HCT116 (cell line): ENCODE data around the gene TRIM66. TPM values are rescaled to one million over a fixed set of nuclear protein-coding genes. Genes with fewer than 3 reads are reported as not detected.

Experiments used
- ATAC-seq: fragments of 200-7000 bp; cut with Tn5 transposase; 2 replicates; pipeline ENCODE4 v1.9.1; 2020; ENCODE audit warnings: mild to moderate bottlenecking, moderate library complexity
- BruUV-seq: library from RNA; stranded (reverse); fragments of 400-500 nt; replicated peaks from 2 replicates; lab custom pipeline; 2021; lab: Mats Ljungman, UMichigan
- CTCF ChIA-PET: fragments of 300-600 bp; sonication (Branson Sonifier 250); formaldehyde crosslinking; loops from one replicate; lab custom pipeline; 2021; ENCODE audit warnings: antibody characterized with exemption; lab: Charles Lee
- POLR2A ChIA-PET: fragments of 300-600, 350-600 bp; sonication (Branson Sonifier 250); formaldehyde crosslinking; loops from one replicate; lab custom pipeline; 2021; ENCODE audit warnings: antibody characterized with exemption; lab: Charles Lee
- RAD21 ChIA-PET, 2 experiments: fragments of 300-600 bp; sonication (Branson Sonifier 250); formaldehyde crosslinking; loops; one replicate each; lab custom pipeline; 2023; ENCODE audit warnings: low total read pairs in 2 of 2; ENCODE audit not compliant: uncharacterized antibody in 2 of 2, unreplicated experiment in 2 of 2, low non-redundant PET in 1 of 2; lab: Charles Lee
- DNase-seq: peaks from one replicate; pipeline ENCODE4 v3.0.0-alpha.2; 2010; ENCODE audit warnings: low read depth, low spot score
- H2AFZ ChIP-seq: fragments of 200-600 bp; shearing (Covaris generic), sonication (generic); 2 replicates; pipeline ENCODE4 v1.6.1; 2017; ENCODE audit warnings: low read depth, mixed run types, mixed read lengths, antibody characterized with exemption, low read length; ENCODE audit not compliant: poor library complexity, severe bottlenecking
- H3K27ac ChIP-seq: 2 replicates; pipeline ENCODE4 v1.5.1; 2012; ENCODE audit warnings: low read depth, low read length
- H3K27me3 ChIP-seq: fragments of 200-600 bp; sonication (generic); 2 replicates; pipeline ENCODE4 v1.6.1; 2016; ENCODE audit warnings: mixed run types, low read length, mixed read lengths; ENCODE audit not compliant: insufficient read depth
- H3K36me3 ChIP-seq, 2 experiments: fragments of 200-500 bp in 1 of 2; fragments of 200-600 bp in 1 of 2; sonication (Bioruptor generic) in 1 of 2; sonication (generic) in 1 of 2; 2 replicates each; pipeline versions ENCODE4 v1.5.1 to v1.6.1; 2014 to 2016; ENCODE audit warnings: low read length in 2 of 2, inconsistent platforms in 1 of 2, mixed read lengths in 1 of 2, mixed run types in 1 of 2; ENCODE audit not compliant: insufficient read depth in 2 of 2, control insufficient read depth in 1 of 2
- H3K4me1 ChIP-seq, 2 experiments: fragments of 200-600 bp in 1 of 2; sonication (generic) in 1 of 2; 2 replicates each; pipeline versions ENCODE4 v1.5.1 to v1.6.1; 2012 to 2017; ENCODE audit warnings: low read length in 2 of 2, inconsistent platforms in 1 of 2, mild to moderate bottlenecking in 1 of 2, mixed read lengths in 1 of 2, mixed run types in 1 of 2, moderate library complexity in 1 of 2; ENCODE audit not compliant: insufficient read depth in 2 of 2, control insufficient read depth in 1 of 2
- H3K4me2 ChIP-seq: fragments of 200-600 bp; sonication (generic); 2 replicates; pipeline ENCODE4 v1.6.1; 2017; ENCODE audit warnings: mixed run types, low read length, mixed read lengths
- H3K4me3 ChIP-seq, 2 experiments: fragments of 200-600 bp in 1 of 2; sonication (generic) in 1 of 2; replicated peaks in 1 of 2; 2 replicates each; pipeline ENCODE4 v1.5.1; 2011 to 2016; ENCODE audit warnings: low read length in 2 of 2, control low read depth in 1 of 2, low read depth in 1 of 2, mild to moderate bottlenecking in 1 of 2, mixed read lengths in 1 of 2, mixed run types in 1 of 2
- H3K79me2 ChIP-seq: fragments of 200-600 bp; sonication (generic); 2 replicates; pipeline ENCODE4 v1.6.1; 2017; ENCODE audit warnings: mild to moderate bottlenecking, mixed run types, low read length, moderate library complexity, mixed read lengths; ENCODE audit not compliant: insufficient read depth
- H3K9ac ChIP-seq: fragments of 200-600 bp; sonication (generic); 2 replicates; pipeline ENCODE4 v1.6.1; 2016; ENCODE audit warnings: low read length, mixed read lengths
- H3K9me2 ChIP-seq: fragments of 200-600 bp; sonication (generic), shearing (Covaris generic); 2 replicates; pipeline ENCODE4 v1.6.1; 2017; ENCODE audit warnings: mixed run types, mild to moderate bottlenecking, moderate library complexity; ENCODE audit not compliant: insufficient read depth
- H3K9me3 ChIP-seq, 2 experiments: fragments of 200-500 bp in 1 of 2; fragments of 200-600 bp in 1 of 2; sonication (Bioruptor generic) in 1 of 2; sonication (generic) in 1 of 2; 2 replicates each; pipeline ENCODE4 v1.6.1; 2014 to 2017; ENCODE audit warnings: low read length in 2 of 2, mixed read lengths in 2 of 2, inconsistent platforms in 1 of 2, low read depth in 1 of 2, mild to moderate bottlenecking in 1 of 2, mixed run types in 1 of 2, moderate library complexity in 1 of 2; ENCODE audit not compliant: control insufficient read depth in 1 of 2, insufficient read depth in 1 of 2
- H4K20me1 ChIP-seq: fragments of 200-600 bp; sonication (generic), shearing (Covaris generic); 2 replicates; pipeline ENCODE4 v1.6.1; 2017; ENCODE audit warnings: mixed run types, mild to moderate bottlenecking, moderate library complexity; ENCODE audit not compliant: insufficient read depth
- ATF3 ChIP-seq: IDR thresholded peaks from 2 replicates; pipeline ENCODE4 v1.6.1; 2012
- CEBPB ChIP-seq: IDR thresholded peaks from 2 replicates; pipeline ENCODE4 v1.6.1; 2012; ENCODE audit warnings: low read depth
- CTCF ChIP-seq, 3 experiments: fragments of 200-600 bp in 1 of 3; sonication (generic) in 1 of 3; IDR thresholded peaks in 2 of 3; conservative IDR thresholded peaks in 1 of 3; 2 replicates each; pipeline ENCODE4 v1.5.1; 2012 to 2017; ENCODE audit warnings: low read depth in 2 of 3, low read length in 2 of 3, antibody characterized with exemption in 1 of 3, borderline replicate concordance in 1 of 3, control low read depth in 1 of 3, mild to moderate bottlenecking in 1 of 3, mixed read lengths in 1 of 3, mixed run types in 1 of 3, moderate library complexity in 1 of 3; ENCODE audit not compliant: insufficient read depth in 1 of 3
- EGR1 ChIP-seq: IDR thresholded peaks from 2 replicates; pipeline ENCODE4 v1.6.1; 2012; ENCODE audit warnings: low read depth
- EZH2phosphoT487 ChIP-seq: fragments of 200-600 bp; IDR thresholded peaks from 2 replicates; pipeline ENCODE4 v1.6.1; 2018; ENCODE audit warnings: antibody characterized with exemption, borderline replicate concordance
- FOSL1 ChIP-seq: IDR thresholded peaks from 2 replicates; pipeline ENCODE4 v1.6.1; 2012; ENCODE audit warnings: low read depth
- POLR2A ChIP-seq: IDR thresholded peaks from 2 replicates; pipeline ENCODE4 v1.7.0; 2011; ENCODE audit warnings: borderline replicate concordance; ENCODE audit not compliant: insufficient read depth, insufficient read length; ENCODE audit errors: extremely low read depth
- RAD21 ChIP-seq: IDR thresholded peaks from 2 replicates; pipeline ENCODE4 v1.6.1; 2012; ENCODE audit warnings: low read depth, mild to moderate bottlenecking
- SRF ChIP-seq: IDR thresholded peaks from 2 replicates; pipeline ENCODE4 v1.6.1; 2012; ENCODE audit warnings: low read depth
- TCF7L2 ChIP-seq: IDR thresholded peaks from 2 replicates; pipeline ENCODE4 v1.7.0; 2011; ENCODE audit warnings: borderline replicate concordance, inconsistent platforms; ENCODE audit not compliant: insufficient read depth, insufficient read length; ENCODE audit errors: extremely low read depth
- intact Hi-C: fragments of 100-400 bp; cut with micrococcal nuclease; formaldehyde crosslinking; loops from 2 replicates; pipeline ENCODE4 v1.10.0; 2022
- total RNA-seq: library from RNA; stranded (reverse); gene quantifications from one replicate; pipeline ENCODE4 v1.2.1, GENCODE V29; 2021; ENCODE audit not compliant: unreplicated experiment

The TRIM66 gene
- total RNA-seq, 1 experiment from 2014 or later, result 24.8 TPM

GRCh38 chr11:8566613-8567210 lies 115.8 kb downstream of the TRIM66 start (continued):
- TF ChIP-seq FOSL1 (no peak), ATF3 (no peak), SRF (no peak), CEBPB (no peak)

GRCh38 chr11:8564526-8564925 lies 117.9 kb downstream of the TRIM66 start:
- H3K9me3 ChIP-seq, result 0 out of 4 replicates have a peak, but pooled peaks cover 0 to 4% of the 10 kb centered on the region in 2 experiments
- no peak for DNase-seq
- peaks cover 14 to 17% of the 10 kb centered on the region in 2 experiments for H3K4me1 ChIP-seq
- peak; percentile 17 for TF ChIP-seq TCF7L2
- TF ChIP-seq EZH2phosphoT487, result no peak
- TF ChIP-seq POLR2A, result no peak
- peak in 1 of 3 experiments; percentile 27; a peak in 1 of 6 replicates for TF ChIP-seq CTCF (IDR thresholded peaks at IDR 0.05 in 2 of 3, conservative IDR thresholded peaks at IDR 0.05 in 1 of 3; ENCODE audit: borderline replicate concordance in 1 of 3, insufficient read depth in 1 of 3, low read depth in 2 of 3, low read length in 2 of 3)
- no peak for TF ChIP-seq EGR1
- TF ChIP-seq RAD21, result 0 out of 2 replicates have a peak, but pooled peaks have one; percentile 4
- ChIA-PET CTCF (interaction anchor here (0.8 kb wide), 1 partner anchor 121 kb away, joined by 3 read pairs; no protein-coding TSS in a partner anchor), RAD21 (no interaction called here), POLR2A (no interaction called here)
- no peak overlapping the region for H2AFZ ChIP-seq
- no peaks in the 10 kb centered on the region for H4K20me1 ChIP-seq
- no TSS peak for BruUV-seq
- no peaks in the 10 kb centered on the region for H3K36me3 ChIP-seq
- no peak overlapping the region for H3K4me3 ChIP-seq
- H3K9me2 ChIP-seq, result no peaks in the 10 kb centered on the region
- intact Hi-C loops, result no loop called here
- no peaks in the 10 kb centered on the region for H3K27me3 ChIP-seq
- H3K79me2 ChIP-seq, result no peaks in the 10 kb centered on the region
- no peak for ATAC-seq
- H3K27ac ChIP-seq, result no peak overlapping the region
- no peak overlapping the region; the same call in 1 of the 2 replicates for H3K4me2 ChIP-seq
- no peak overlapping the region for H3K9ac ChIP-seq

Other genes with a start within 250 kb of the TRIM66 start
- 10.9 TPM for gene STK33, start 88.4 kb downstream of the TRIM66 start, total RNA-seq
- gene RPL27A, start 127 bp upstream of the TRIM66 start, total RNA-seq, result 1,055 TPM
- gene AKIP1, start 228.5 kb upstream of the TRIM66 start, total RNA-seq, result 30.3 TPM